ENCODE measurements around the gene PROM2.

Gene PROM2

DNA sequence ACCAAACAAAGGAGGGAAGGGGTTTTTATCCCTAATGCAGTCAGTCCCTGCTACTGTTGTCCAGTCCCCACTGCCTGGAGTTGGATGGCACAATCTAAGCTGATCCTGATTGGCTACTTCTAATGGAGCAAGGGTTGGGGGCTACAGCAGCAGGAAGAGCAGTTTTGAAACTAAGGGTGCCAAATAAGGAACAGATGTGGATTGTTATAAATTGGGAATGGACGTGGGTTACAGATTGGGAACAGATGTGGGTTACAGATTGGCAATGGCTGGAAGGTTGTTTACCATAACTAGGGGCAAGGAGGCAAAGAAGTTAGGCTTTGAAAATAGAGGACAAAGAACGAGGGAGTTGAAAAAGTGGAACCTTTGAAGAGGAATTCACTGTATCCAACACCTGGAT, 16.0 kb upstream of the PROM2 start:
- H3K27me3 ChIP-seq, result no peaks in the 10 kb centered on the region
- no peaks in the 10 kb centered on the region for H3K36me3 ChIP-seq
- no peaks in the 10 kb centered on the region for H4K20me1 ChIP-seq
- peaks cover 25% of the 10 kb centered on the region for H3K9me3 ChIP-seq
- no peak overlapping the region for H3K9ac ChIP-seq
- no peak overlapping the region for H3K4me3 ChIP-seq
- H3K4me1 ChIP-seq, result no peaks in the 10 kb centered on the region
- H3K4me2 ChIP-seq, result no peak overlapping the region
- H3K27ac ChIP-seq, result no peak overlapping the region
- TF ChIP-seq Cebpa-rat (IDR thresholded peaks at IDR 0.05), result no peak

DNA sequence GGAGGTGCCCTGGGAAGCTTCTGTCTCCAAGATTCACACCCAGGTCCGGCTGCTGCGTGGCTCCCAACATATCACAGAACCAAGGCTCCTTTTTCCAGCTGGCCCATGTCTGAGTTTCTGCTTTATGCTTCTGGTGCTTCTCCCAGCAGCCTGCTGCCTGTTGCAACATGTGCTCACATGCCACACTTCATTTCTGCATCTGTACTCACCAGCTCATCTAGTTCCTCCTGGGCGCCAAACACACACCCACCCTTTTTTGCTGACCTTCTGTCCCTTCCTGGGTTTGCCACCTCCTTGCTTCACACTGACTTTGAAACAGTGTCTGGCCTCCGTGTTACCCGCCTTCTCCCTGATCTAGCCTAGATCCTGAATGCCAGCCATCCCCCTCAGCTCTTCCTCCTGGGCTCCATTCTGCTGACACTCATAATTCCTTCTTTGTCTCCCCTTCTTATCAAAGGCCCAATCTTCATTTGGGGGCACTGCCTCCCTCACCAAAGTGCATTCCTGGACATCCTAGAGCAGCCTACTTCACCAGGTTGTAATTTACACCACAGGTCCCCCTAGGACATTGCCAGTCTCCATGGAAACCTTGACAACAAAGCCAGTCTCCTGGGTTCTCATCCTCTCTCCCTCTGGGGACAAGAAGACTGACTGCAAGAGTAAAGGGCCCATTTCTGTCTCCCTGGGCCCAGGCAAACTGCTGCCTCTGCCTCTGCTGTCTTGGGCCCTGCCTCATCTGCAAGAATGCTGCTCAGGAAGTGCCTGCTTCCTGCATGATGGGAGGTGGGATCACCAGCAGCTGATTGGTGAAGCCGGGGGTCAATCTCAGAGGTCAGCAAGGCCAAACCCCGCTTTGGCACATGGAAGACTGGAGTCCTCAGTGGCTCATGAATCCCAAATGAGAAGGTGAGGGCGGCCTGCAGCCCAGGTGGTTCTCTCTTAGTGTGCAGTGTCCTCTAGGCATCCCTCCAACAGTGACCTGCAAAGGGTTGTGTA, 13.9 kb upstream of the PROM2 start:
- no peaks in the 10 kb centered on the region for H3K36me3 ChIP-seq
- H3K9ac ChIP-seq, result no peak overlapping the region
- no peak overlapping the region for H3K4me2 ChIP-seq
- no peaks in the 10 kb centered on the region for H3K27me3 ChIP-seq
- H3K9me3 ChIP-seq, result peaks cover 25% of the 10 kb centered on the region
- H4K20me1 ChIP-seq, result no peaks in the 10 kb centered on the region
- no peaks in the 10 kb centered on the region for H3K4me1 ChIP-seq
- no peak overlapping the region for H3K4me3 ChIP-seq
- H3K27ac ChIP-seq, result no peak overlapping the region
- no peak for TF ChIP-seq Cebpa-rat (IDR thresholded peaks at IDR 0.05)

DNA sequence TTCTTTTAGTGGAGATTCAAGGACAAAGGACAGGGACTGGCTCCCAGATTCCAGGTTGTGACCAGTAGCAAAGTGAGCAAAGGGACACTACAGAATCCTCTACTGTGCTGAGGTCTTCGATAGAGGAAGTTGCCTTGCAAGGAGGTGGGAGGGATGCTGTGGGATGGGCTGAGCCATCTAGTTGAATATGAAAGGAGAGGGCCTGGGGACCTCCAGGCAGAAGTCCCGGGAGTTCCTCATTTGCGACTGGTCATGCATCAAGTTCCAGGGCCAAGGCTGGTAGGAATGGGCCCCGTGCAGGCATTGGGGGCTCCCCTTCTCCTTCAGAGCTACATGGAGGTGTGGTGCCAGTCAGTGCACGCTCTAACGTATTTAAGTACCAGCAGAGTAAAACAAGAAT, 12.6 kb upstream of the PROM2 start:
- peaks cover 2% of the 10 kb centered on the region for H3K4me1 ChIP-seq
- no peak overlapping the region for H3K4me3 ChIP-seq
- H3K27ac ChIP-seq, result no peak overlapping the region
- H3K9me3 ChIP-seq, result peaks cover 20% of the 10 kb centered on the region
- no peak overlapping the region for H3K9ac ChIP-seq
- H3K27me3 ChIP-seq, result no peaks in the 10 kb centered on the region
- no peaks in the 10 kb centered on the region for H3K36me3 ChIP-seq
- TF ChIP-seq Cebpa-rat (IDR thresholded peaks at IDR 0.05), result no peak
- no peaks in the 10 kb centered on the region for H4K20me1 ChIP-seq
- no peak overlapping the region for H3K4me2 ChIP-seq

DNA sequence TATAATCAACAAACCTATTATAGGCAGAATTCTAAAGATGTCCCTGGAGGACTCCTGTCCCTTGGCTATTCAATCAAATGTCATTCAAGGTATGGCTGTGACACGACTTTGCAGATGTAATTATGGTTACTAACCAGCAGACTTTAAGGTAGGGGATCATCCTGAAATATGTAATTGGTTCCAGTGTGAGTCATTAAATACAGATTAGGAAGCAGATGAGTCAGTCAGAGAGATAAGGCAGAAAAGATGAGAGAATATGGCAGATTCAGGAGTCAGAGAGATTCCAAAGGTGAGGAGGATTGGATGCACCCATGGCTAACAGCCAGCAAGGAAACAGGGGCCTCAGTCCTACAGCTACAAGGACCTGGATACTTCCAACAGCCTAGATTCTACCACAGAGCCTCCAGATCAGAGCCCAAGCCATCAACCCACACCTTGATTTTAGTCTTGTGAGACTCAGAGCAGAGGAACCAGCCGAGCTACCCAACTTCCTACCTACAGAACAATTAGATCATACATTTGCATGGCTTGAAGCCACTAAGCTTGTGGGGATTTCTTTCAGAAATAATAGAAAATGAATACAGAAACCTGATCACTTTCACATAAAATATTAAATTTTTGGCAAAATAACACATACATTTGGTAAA, 11.2 kb upstream of the PROM2 start:
- Histone ChIP-seq H3K4me1 (peaks cover 8% of the 10 kb centered on the region), H3K9ac (no peak overlapping the region), H3K27me3 (no peaks in the 10 kb centered on the region), H3K9me3 (peaks cover 6% of the 10 kb centered on the region; the same call in 1 of the 2 replicates), H3K36me3 (no peaks in the 10 kb centered on the region), H3K27ac (no peak overlapping the region), H3K4me3 (no peak overlapping the region), H3K4me2 (no peak overlapping the region), H4K20me1 (no peaks in the 10 kb centered on the region)
- no peak for TF ChIP-seq Cebpa-rat (IDR thresholded peaks at IDR 0.05)

DNA sequence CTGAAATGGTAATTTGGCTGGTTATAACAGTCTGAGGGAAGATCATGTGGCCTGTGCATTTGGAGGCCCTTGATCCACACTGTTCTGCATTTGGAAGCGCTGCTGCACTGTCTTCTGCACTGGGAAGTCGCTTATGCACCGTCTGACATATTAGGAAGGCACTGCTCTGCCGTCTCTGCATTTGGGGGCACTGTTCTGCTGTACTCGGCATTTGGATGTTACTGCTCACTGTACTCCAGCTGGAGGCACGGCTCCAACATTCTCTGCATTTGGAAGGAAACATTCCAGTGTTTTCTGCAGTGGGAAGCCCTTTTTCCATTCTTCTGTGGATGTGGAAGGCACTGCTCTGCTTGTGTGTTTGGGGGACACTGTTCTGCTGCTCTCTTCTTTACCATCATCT, 9.6 kb upstream of the PROM2 start:
- Histone ChIP-seq H3K27ac (no peak overlapping the region), H3K4me2 (no peak overlapping the region), H3K9ac (no peak overlapping the region), H3K27me3 (no peaks in the 10 kb centered on the region), H4K20me1 (no peaks in the 10 kb centered on the region), H3K9me3 (no peaks in the 10 kb centered on the region), H3K36me3 (no peaks in the 10 kb centered on the region), H3K4me1 (peaks cover 8% of the 10 kb centered on the region), H3K4me3 (no peak overlapping the region)
- TF ChIP-seq Cebpa-rat (IDR thresholded peaks at IDR 0.05), result no peak

DNA sequence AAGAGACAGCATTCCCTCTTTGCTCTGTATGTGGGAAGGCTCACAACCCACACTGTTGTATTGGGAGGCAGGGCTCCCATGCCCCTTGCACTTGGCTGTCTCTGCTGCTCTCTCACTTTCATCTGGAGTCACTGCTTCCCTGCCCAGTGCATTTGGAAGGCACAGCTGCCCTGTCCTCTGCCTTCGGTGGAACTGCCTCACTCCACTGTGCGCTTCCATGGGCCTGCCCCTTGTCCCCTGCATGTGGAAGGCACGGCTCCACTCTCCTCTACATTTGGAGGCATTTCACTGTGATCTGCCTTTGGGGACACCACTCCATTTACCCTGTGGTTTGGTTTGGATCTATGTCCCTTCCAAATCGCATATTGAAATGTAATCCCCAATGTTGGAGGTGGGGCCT, 9.1 kb upstream of the PROM2 start:
- Histone ChIP-seq H4K20me1 (no peaks in the 10 kb centered on the region), H3K9me3 (no peaks in the 10 kb centered on the region), H3K27ac (no peak overlapping the region), H3K4me1 (peaks cover 8% of the 10 kb centered on the region), H3K36me3 (no peaks in the 10 kb centered on the region), H3K4me3 (no peak overlapping the region), H3K9ac (no peak overlapping the region), H3K27me3 (no peaks in the 10 kb centered on the region), H3K4me2 (no peak overlapping the region)
- TF ChIP-seq Cebpa-rat (IDR thresholded peaks at IDR 0.05), result no peak

DNA sequence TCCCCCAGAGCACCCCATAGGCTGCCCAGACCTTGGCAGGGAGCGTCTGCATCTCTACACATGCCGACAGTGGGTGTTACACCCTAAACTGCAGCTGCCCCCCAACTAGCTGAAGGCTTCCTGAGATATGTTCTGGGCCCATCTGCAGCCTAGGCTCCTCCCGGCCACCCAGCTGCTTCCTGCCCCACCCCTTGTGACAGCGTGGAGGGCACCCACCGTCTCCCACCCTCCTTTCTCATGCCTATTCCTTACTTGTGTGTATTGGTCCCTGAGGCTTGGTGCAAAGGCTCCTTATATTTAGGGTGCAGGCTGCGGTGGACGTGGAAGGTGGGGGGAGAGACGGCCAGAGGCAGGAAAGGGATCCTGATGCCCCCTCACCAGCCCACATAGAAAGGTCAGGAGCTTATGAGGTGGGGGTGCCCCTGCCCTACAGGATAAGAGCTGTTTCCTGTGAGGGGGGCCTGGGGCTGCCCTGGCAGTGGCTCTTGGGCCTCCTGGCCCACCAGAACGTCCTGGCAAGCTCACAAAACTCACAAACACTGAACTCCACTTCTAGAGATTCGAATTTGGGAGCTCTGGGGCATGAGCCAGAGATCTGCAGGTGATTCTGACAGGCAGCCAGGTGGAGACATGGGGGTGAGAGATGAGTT, 7.3 kb upstream of the PROM2 start:
- no peak overlapping the region for H3K27ac ChIP-seq
- H3K4me1 ChIP-seq, result peaks cover 8% of the 10 kb centered on the region
- H3K4me2 ChIP-seq, result 0 out of 2 replicates have a peak overlapping the region, but pooled peaks have one; percentile 1
- H4K20me1 ChIP-seq, result no peaks in the 10 kb centered on the region
- no peaks in the 10 kb centered on the region for H3K27me3 ChIP-seq
- H3K9me3 ChIP-seq, result no peaks in the 10 kb centered on the region
- H3K9ac ChIP-seq, result no peak overlapping the region
- H3K4me3 ChIP-seq, result no peak overlapping the region
- TF ChIP-seq Cebpa-rat (IDR thresholded peaks at IDR 0.05), result no peak
- H3K36me3 ChIP-seq, result no peaks in the 10 kb centered on the region

DNA sequence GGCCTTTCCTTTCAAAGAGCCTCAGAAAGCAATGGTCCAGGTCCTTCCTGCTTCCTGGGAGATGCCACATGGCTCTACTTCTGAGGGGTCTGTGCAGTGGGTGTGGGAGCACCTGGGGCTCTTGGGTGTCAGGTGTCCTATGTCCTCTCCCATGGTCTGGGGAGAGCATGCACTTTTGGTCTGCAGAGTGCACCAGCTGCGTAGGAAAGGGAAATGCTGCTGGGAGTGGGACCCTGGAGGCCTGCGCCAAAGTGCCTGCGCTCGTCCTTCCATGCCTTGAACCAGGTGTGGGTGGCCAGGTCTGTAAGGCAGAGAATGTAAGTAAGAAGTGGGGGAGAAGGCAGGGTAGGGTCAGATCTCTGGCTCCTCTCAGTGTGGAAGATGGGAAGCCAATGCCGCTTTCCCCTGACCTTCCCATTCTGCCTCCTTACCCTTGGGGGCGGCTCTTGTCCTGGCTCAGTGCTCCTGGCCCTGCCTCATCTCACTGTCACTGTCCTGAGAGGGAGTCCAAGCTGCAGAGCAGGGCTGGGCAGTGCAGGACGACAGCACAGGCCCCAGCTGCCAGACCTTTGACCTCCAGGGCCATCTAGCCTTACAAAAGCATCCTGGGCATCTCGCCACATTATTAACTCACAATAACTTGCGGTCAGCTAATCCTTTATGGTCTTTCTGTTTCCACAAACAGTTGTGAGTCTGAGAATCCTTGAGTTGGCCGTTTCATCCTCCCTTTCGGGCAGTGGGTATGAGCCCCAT, 6.6 kb upstream of the PROM2 start:
- TF ChIP-seq Cebpa-rat (IDR thresholded peaks at IDR 0.05), result no peak
- H3K4me3 ChIP-seq, result no peak overlapping the region

DNA sequence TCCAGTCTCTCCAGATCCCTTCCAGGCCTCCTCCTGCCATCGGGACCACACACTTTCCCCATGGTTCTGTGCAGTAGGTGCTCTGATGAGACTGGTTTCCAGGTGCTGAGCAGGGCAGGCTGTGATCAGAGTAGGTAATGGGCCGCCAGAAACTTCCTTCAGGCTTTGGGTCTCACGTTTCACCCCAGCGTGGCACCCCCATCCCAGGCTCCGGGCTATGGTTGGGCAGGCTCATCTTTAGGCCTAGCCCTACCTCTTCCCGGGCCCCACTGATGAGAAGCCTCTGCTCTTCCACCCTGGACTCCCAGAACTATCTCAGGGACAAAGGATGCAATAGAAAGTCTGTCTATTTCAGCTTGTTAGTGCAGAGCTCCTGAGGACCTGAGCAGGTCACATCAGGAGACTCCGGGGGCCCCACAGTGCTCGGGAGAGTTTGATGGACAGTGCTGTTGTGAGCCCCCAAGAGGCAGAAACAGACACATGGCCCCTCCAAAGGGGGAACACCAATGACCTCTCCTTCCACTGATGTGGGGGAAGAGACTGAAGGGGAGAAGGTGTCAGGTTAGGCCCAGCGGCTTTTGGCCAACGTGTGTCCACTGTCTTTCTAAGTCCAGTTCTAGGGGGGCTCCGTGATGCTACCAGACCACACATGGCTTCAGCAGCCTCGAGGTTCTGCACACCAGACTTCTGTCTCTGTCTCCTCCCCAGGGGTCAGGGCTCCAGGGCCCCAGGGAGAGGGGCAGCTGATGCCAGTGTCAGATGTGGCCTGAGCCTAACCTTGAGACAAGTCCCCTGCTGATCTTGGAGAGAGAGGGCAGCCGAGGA, 5.8 kb upstream of the PROM2 start:
- no peaks in the 10 kb centered on the region for H3K36me3 ChIP-seq
- no peaks in the 10 kb centered on the region for H4K20me1 ChIP-seq
- no peak overlapping the region for H3K4me3 ChIP-seq
- H3K4me2 ChIP-seq, result no peak overlapping the region
- no peak overlapping the region for H3K9ac ChIP-seq
- H3K9me3 ChIP-seq, result no peaks in the 10 kb centered on the region
- no peak overlapping the region for H3K27ac ChIP-seq
- no peaks in the 10 kb centered on the region for H3K27me3 ChIP-seq
- TF ChIP-seq Cebpa-rat (IDR thresholded peaks at IDR 0.05), result no peak
- H3K4me1 ChIP-seq, result peaks cover 8% of the 10 kb centered on the region

More for the DNA sequence above, 6.6 kb upstream of the PROM2 start:
- H3K36me3 ChIP-seq, result no peaks in the 10 kb centered on the region
- no peak overlapping the region for H3K9ac ChIP-seq
- H3K4me2 ChIP-seq, result no peak overlapping the region
- no peaks in the 10 kb centered on the region for H3K9me3 ChIP-seq
- no peaks in the 10 kb centered on the region for H3K27me3 ChIP-seq
- no peaks in the 10 kb centered on the region for H4K20me1 ChIP-seq
- H3K4me1 ChIP-seq, result peaks cover 8% of the 10 kb centered on the region
- no peak overlapping the region for H3K27ac ChIP-seq
